ENCODE data around the gene MYO10.

GRCh38 chr5:16799796-16800195 is 136.3 kb downstream of the MYO10 start:
- TF ChIP-seq PPARA (CRISPR knock-in tag; IDR thresholded peaks at IDR 0.05; ENCODE audit: borderline replicate concordance) (no peak), CSRNP3 (CRISPR knock-in tag; IDR thresholded peaks at IDR 0.05) (no peak)
